ENCODE results near the gene TMUB1. TPM values are rescaled to one million over a fixed set of nuclear protein-coding genes. Genes with fewer than 3 reads are reported as not detected.

Gene TMUB1
- total RNA-seq, 1 donor from 2014 or later: 45.7 TPM

- peaks cover 21% of the 10 kb centered on the region for H3K4me1 Mint-ChIP-seq (ENCODE audit: low read depth, unreplicated experiment)
These were observed 21.8 kb downstream of the TMUB1 start for GRCh38 chr7:151061213-151062110.

GRCh38 chr7:151060416-151061212 is 22.7 kb downstream of the TMUB1 start:
- Mint-ChIP-seq H3K4me3 (ENCODE audit: unreplicated experiment) (peak overlapping the region; percentile 83), H3K9me3 (ENCODE audit: unreplicated experiment) (peaks cover 9% of the 10 kb centered on the region), H3K27ac (ENCODE audit: unreplicated experiment) (peak overlapping the region; percentile 78), H3K4me1 (ENCODE audit: low read depth, unreplicated experiment) (peaks cover 21% of the 10 kb centered on the region), H3K36me3 (ENCODE audit: unreplicated experiment) (no peaks in the 10 kb centered on the region), H3K27me3 (ENCODE audit: unreplicated experiment) (peaks cover 19% of the 10 kb centered on the region)
- DNase-seq: no peak
- no peak for TF ChIP-seq CTCF (IDR thresholded peaks at IDR 0.05; ENCODE audit: partially characterized antibody, unreplicated experiment)

More at GRCh38 chr7:151061213-151062110, 21.8 kb downstream of the TMUB1 start:
- Mint-ChIP-seq H3K4me3 (ENCODE audit: unreplicated experiment) (peak overlapping the region; percentile 83), H3K27me3 (ENCODE audit: unreplicated experiment) (peaks cover 18% of the 10 kb centered on the region), H3K36me3 (ENCODE audit: unreplicated experiment) (no peaks in the 10 kb centered on the region), H3K27ac (ENCODE audit: unreplicated experiment) (peak overlapping the region; percentile 46), H3K9me3 (ENCODE audit: unreplicated experiment) (peaks cover 9% of the 10 kb centered on the region)
- TF ChIP-seq CTCF (IDR thresholded peaks at IDR 0.05; ENCODE audit: partially characterized antibody, unreplicated experiment): no peak
- no peak for DNase-seq

- Mint-ChIP-seq H3K9me3 (ENCODE audit: unreplicated experiment) (peaks cover 9% of the 10 kb centered on the region), H3K36me3 (ENCODE audit: unreplicated experiment) (no peaks in the 10 kb centered on the region), H3K4me1 (ENCODE audit: low read depth, unreplicated experiment) (peaks cover 21% of the 10 kb centered on the region), H3K27ac (ENCODE audit: unreplicated experiment) (peak overlapping the region; percentile 78), H3K27me3 (ENCODE audit: unreplicated experiment) (peaks cover 19% of the 10 kb centered on the region), H3K4me3 (ENCODE audit: unreplicated experiment) (peak overlapping the region; percentile 83)
- peak; percentile 45 for TF ChIP-seq CTCF (IDR thresholded peaks at IDR 0.05; ENCODE audit: partially characterized antibody, unreplicated experiment)
- no peak for DNase-seq
These were observed 23.2 kb downstream of the TMUB1 start for GRCh38 chr7:151060113-151060415.

GRCh38 chr7:151059367-151060112 is 23.8 kb downstream of the TMUB1 start, which contains the start of gene SLC4A2:
Gene SLC4A2 (plus strand): TSS chr7:151059589. CDS start chr7:151061988, 2,399 bp downstream.
- Mint-ChIP-seq H3K4me1 (ENCODE audit: low read depth, unreplicated experiment) (peaks cover 21% of the 10 kb centered on the region), H3K4me3 (ENCODE audit: unreplicated experiment) (peak within 1 kb of the TSS; percentile 99)
- peak; percentile 77 for TF ChIP-seq CTCF (IDR thresholded peaks at IDR 0.05; ENCODE audit: partially characterized antibody, unreplicated experiment)

More at GRCh38 chr7:151059367-151060112, 23.8 kb downstream of the TMUB1 start, which contains the start of gene SLC4A2:
- peak; percentile 65 for DNase-seq
- Mint-ChIP-seq H3K27me3 (ENCODE audit: unreplicated experiment) (peaks cover 22% of the 10 kb centered on the region), H3K36me3 (ENCODE audit: unreplicated experiment) (no peaks in the 10 kb centered on the region), H3K9me3 (ENCODE audit: unreplicated experiment) (peaks cover 9% of the 10 kb centered on the region), H3K27ac (ENCODE audit: unreplicated experiment) (peak within 1 kb of the TSS; percentile 99)
